D721Med (cell line): Measurements from ENCODE around the gene TMEM106B.

Source experiments
- DNase-seq: peaks from one replicate; pipeline ENCODE4 v3.0.0; 2011; ENCODE audit warnings: low spot score; ENCODE audit not compliant: insufficient read length
- FAIRE-seq: peaks from 2 replicates; lab custom pipeline; 2011; peaks lifted over from hg19 to GRCh38; lab: Jason Lieb, UNC
- TF ChIP-seq, protein P1 (sequence below): IDR thresholded peaks from 2 replicates; pipeline ENCODE4 v1.5.1; 2012; ENCODE audit warnings: mild to moderate bottlenecking, control low read depth; ENCODE audit not compliant: insufficient read depth; ENCODE audit errors: missing control alignments

The TMEM106B gene

DNA sequence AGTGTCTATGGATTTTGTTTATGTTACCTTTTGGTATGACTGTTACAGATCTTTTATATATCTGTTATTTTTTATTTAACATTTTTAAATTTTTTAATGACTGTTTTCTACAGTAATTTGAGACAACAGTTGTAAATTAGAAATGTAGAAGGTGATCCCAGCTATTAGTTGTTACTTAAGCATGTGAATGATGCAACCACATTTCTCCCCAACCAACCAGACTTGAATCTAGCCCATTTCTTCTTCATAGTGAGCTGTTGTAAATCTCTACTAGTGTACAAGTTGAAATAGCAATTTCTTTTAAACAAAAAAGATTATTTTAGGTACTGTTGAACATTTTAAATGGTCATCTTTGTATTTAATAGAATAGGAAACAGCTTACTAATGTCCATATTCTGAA lies 18.0 kb downstream of the TMEM106B start:
- TF ChIP-seq, protein P1, sequence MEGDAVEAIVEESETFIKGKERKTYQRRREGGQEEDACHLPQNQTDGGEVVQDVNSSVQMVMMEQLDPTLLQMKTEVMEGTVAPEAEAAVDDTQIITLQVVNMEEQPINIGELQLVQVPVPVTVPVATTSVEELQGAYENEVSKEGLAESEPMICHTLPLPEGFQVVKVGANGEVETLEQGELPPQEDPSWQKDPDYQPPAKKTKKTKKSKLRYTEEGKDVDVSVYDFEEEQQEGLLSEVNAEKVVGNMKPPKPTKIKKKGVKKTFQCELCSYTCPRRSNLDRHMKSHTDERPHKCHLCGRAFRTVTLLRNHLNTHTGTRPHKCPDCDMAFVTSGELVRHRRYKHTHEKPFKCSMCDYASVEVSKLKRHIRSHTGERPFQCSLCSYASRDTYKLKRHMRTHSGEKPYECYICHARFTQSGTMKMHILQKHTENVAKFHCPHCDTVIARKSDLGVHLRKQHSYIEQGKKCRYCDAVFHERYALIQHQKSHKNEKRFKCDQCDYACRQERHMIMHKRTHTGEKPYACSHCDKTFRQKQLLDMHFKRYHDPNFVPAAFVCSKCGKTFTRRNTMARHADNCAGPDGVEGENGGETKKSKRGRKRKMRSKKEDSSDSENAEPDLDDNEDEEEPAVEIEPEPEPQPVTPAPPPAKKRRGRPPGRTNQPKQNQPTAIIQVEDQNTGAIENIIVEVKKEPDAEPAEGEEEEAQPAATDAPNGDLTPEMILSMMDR = no peak
- FAIRE-seq = no peak

DNA sequence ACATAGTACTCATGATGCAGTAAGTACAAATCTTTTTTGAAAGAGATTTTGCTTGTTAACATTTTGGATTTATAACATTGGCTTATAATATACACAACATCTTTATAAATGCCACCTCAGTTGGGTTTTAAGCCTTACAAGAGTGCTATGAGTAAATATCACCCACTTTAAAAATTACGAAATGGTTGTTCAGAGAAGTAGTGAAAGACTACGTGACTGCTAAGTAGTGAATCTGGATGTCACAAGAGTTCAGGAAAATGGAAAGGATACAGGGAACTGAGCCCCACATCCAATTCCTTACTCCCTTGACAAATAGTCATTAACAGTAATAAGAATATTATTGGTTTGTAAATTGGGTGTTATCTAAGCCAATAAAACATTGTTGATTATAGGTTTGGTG lies 20.0 kb downstream of the TMEM106B start:
- no peak for FAIRE-seq
- TF ChIP-seq, protein P1 = no peak

More for the DNA sequence above, 18.0 kb downstream of the TMEM106B start:
- no peak for DNase-seq

DNA sequence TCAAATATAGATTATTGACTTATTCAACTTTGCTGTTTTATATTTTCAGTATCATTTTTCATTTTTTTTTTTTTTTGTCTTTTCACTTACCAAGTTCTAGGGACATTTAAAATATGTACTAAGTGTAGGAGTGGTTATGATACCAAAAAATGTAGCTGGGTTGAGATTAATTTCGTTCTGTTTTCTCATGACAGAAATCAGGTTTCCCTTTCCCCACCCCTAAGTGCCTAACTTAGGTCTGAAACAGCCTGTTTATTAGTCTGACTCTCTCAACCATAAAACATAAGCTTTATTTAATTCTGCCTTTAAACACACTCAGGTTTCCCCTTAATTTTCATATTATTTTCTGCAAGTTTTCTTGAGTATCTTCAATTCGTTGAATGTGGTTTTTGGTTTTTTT lies 22.1 kb downstream of the TMEM106B start:
- TF ChIP-seq, protein P1 = no peak
- no peak for FAIRE-seq
- no peak for DNase-seq

More for the DNA sequence above, 20.0 kb downstream of the TMEM106B start:
- DNase-seq = no peak

DNA sequence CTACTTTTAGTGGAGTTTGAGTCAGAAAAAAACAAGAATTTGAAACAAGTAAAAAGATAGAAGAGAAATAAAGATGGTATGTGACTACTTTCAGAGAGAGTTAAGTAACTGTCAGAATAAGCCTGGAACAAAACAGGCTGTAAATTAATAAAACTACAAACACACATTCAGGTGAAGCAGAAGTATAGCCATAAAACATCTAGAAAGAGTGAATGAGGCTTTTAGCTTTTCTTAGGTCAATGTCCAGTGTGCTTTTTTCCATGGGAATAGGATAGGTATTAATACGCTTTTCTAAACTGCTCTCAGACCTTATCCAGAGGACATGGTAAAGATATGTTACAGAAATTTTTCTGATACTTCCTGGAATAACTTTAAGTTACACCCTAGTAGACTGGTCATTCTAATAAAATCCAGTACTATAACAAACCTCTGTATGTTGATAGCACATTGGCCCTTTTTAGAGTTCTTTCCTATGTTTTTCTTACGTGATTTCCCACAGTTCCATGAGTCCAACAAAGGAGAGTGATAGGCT lies 23.3 kb downstream of the TMEM106B start:
- TF ChIP-seq, protein P1 = no peak
- DNase-seq = no peak
- FAIRE-seq = no peak

DNA sequence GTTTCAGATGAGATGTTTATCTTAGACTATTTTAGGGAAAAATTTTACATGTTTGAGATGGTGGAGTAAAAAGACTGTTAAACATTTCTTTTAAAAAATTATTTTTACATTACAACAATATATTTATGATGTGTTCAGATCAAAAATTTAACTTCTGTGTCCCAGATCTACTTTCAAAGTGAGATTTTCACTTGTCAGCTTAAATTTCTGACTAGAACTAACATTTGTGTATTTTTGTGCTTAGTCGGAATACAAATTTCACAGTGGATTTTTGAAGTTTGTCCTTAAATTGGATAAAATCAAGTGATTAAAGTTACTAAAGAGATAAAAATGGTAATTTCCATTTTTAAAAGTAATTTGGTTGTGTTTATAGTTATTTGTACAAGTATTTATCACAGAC lies 24.9 kb downstream of the TMEM106B start:
- DNase-seq (no peak), FAIRE-seq (no peak)
- TF ChIP-seq, protein P1 = no peak

DNA sequence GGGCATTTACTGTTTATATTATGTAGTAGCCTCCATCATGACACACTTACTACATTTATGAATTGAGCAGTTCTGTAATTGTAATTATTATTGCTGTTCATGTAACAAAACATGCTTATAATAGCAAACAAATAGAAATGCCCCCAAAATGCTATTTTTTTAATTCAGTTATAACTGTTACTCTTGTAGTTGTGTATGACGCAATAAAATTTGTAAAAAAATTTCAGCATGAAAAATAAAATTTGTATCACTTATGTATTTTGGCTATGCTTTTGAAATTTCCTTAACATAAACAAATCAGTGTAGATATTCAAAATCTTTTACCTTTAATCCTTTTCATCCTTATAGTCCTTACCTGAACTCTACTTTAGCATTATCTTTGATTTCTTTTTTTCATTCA lies 25.9 kb downstream of the TMEM106B start:
- no peak for FAIRE-seq
- TF ChIP-seq, protein P1 = no peak
- DNase-seq = no peak

DNA sequence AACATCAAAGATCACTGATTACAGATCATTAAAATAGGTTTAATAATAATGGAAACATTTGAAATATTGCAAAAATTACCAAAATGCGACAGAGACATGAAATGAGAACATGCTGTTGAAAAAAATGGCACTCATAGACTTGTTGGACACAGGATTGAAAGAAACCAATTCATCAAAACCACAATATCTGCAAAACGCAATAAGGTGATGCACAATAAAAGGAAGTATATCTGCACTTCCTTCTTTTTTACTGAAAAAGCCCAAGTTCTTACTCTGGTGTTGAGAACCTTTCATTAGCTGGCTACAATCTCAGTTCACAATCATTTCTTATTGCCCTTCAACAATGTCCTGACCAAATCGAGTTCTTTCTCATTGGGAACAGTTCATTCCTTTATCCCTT lies 28.7 kb downstream of the TMEM106B start:
- TF ChIP-seq, protein P1 = no peak
- DNase-seq (no peak), FAIRE-seq (no peak)
